SIG-M5 treated with dmso at 0.1 percent for 504 hours (cell line): ENCODE measurements around the gene BANF2.

Experiments used
- DNase-seq: peaks from one replicate; lab custom pipeline; 2025; ENCODE audit not compliant: unreplicated experiment; lab: John Stamatoyannopoulos, UW

BANF2 gene

GRCh38 chr20:17732907-17733521 lies 33.2 kb downstream of the BANF2 start:
- no peak for DNase-seq

DNA sequence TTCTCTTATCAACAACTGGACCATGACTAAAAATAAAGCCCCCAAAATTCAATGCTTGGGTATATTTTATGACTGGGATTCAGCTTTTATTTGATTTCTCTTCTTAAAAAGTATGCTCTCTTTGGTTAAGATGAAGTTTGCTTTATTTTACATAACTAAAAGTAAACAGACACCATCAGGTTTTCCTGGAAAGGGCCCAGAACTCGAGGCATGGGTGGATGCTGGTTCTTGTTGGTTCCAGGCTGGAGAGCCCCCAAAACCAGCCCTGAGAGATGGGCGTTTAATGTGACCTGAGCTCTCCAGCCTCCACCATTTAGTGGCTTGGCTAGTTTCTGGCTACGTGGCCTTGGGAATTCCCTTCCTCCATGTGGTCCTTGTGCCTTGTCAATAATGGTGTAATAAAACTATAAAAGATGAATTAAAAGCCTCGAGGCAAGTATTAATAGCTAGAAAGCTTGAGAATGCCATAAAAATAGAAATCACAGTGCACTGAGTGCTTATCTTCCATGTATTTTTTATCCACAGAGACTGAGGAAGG lies 34.1 kb downstream of the BANF2 start:
- no peak for DNase-seq

- no peak for DNase-seq
Measured at GRCh38 chr20:17734374-17734773, 34.6 kb downstream of the BANF2 start.

- DNase-seq: no peak
Measured at GRCh38 chr20:17735206-17735804, 35.5 kb downstream of the BANF2 start.

GRCh38 chr20:17735959-17736621 lies 36.3 kb downstream of the BANF2 start:
- no peak for DNase-seq

- DNase-seq: no peak
Measured at GRCh38 chr20:17738154-17738553, 38.4 kb downstream of the BANF2 start.

DNA sequence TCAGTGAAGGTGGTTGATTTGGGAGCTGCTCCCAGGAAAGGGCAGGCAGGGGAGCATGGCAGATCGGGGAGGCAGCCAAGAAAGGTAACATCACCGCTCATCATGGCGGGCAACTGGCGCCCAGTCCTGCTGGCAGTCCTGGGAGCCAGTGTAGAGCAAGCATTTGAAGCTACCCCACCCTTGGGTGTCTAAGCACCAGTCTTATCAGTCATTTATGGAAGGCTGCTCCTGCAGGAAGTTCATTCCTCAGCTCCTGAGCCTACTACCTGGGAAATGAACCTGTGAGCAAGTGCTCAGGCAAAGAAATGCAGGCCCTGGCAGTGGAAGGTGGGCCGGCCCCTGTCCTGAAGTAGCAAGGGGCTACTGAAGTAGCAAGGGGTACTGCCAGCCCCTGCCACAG lies 41.5 kb downstream of the BANF2 start:
- DNase-seq: no peak

DNA sequence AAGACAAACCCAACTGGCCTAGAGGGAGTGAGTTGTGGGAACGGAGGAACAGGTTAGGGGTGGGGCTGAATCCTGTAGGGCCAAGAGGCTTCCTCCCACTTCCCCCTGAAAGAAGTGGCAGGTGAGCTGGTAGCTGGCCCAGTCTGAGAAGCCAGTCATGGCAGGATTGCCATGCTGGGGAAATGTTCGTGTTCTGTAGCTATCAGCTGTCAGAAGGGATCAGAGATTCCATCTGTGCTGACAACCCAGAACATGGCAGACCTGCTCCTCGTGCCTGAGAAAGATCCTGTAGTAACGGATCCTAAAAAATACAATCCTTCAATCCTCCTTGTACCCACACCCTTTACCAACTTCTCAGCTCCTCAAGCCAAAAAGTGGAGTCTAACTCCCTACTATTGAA lies 43.0 kb downstream of the BANF2 start:
- DNase-seq: no peak

DNA sequence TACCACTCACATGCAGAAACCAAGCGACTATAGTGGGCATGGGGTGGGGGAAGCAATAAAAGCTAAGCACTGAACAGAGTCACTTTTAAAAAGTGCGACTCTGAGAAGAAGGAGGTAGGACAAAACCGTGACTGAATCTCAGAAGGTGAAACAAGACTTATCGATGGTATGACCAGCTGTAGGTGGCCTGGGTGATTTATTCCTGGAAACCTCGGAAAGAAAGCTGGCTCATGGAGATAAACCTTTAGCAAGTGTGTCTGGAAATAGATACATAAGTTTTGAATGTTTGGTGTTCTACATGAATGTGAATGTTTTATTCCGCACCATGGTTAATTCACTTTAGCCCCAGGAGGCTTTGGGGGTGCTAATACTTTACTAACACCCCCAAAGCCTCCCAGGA lies 43.9 kb downstream of the BANF2 start:
- DNase-seq: no peak

DNA sequence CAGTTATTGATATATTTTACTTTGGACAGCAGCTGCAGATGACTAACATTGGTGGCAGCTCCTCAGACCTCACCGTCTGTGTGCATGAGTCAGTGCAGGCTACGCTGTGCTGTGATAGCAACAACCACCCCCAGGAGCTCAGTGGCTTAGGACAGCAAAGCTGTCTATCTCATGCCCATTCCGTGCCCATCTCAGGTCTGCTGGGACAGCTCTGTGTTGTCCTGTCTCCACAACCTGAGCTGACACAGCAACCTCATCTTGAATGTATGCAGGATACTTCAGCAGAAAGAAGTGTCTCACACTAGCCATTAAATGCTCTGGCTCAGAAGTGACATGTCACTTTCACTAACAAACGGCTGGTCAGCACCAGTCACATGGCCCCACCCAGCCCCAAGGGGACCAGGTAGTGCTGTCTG lies 47.7 kb downstream of the BANF2 start:
- DNase-seq: no peak

GRCh38 chr20:17748279-17748678 lies 48.5 kb downstream of the BANF2 start:
- DNase-seq: no peak

DNA sequence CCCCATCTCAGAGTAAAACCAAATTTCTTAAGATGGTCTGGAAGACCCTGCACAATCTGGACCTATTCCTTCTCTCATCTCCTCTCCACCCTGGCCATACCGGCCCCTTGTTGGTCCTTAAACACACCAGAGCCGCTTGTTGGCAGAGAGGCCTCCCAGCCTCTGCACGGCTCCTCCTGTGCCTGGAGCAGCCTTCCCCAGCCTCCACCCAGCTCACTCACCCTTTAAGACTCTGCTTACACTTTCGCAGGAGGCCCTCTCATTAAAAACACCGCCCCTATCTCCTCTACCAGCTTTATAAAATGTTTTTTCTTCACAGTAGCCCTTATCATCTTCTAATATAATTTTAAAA lies 49.8 kb downstream of the BANF2 start:
- DNase-seq: no peak

DNA sequence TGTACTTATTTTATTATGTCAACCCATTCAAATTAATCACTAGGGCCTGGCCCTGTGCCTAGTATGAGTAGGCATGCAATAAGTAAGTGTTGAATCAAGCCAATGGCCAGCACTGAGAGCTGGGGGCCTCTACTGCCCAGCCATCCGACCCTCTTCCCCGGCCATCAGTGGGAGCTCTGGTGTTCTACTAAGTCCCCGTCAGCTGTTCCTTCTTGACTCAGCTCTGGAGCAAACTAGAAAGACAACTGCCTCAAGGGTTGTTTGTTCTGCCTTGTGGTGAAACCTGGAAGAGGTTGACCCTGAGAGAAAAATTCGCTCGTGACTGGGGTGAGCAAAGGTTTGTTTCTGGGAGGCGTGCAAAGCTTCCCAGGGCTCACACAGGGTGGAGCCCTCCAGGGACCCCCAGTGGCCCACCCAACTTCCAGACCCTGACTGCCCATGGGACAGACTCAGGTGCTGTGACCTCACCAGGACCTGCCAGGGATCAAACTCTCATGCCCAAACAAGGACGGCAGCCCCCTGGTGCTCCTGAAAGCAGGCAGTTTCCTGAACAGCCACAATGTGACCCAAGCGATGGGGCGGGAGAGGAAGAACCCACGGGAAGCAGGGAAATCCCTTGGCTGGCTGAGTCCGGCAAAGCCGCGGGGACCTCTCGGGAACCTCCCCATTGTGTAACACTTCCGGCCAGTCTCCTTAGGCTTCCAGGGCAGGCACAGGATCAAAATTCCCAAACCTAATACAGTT lies 50.4 kb downstream of the BANF2 start:
- DNase-seq: peak; percentile 39

- no peak for DNase-seq
Measured at GRCh38 chr20:17750722-17751045, 50.9 kb downstream of the BANF2 start.

- no peak for DNase-seq
Measured at GRCh38 chr20:17751640-17752039, 51.9 kb downstream of the BANF2 start.

GRCh38 chr20:17752459-17752858 lies 52.7 kb downstream of the BANF2 start:
- no peak for DNase-seq

DNA sequence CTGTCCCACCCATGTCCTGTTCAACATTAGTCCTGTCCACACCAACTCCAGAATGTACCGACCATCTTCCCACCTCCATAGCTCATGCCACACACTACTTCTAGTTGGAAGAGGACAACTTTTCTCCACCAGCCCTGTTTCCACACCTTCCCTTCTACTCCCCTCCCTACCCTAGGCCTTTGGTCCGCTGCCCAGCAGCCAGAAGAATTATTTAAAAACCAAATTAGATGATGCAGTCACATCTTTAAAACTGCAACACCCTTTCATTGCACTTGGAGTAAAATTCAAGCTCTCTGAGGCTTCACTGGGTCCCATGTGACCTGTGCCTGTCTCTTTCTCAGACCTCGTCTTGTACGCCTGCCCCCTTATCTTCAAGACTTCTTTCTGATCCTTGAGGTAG lies 53.8 kb downstream of the BANF2 start:
- DNase-seq: no peak

DNA sequence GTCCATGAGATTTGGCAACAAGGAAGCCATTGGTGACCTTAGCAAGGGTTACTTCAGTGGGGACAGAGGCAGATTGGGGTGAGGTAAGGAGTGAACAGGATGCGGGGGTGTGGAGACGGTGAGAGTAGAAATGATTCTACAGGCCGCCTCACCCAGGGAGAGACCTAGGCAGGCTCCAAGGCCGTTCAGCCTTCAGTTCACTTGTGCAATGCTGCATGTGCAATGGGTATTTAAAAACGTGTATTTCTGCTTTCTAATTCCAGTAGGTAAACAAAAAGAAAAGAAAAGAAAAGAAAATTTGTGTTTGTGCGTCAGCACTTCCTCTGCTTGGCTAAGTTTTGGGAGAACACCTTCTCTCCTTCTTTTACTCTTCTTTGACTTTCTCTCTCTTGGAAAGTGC lies 56.8 kb downstream of the BANF2 start:
- no peak for DNase-seq

DNA sequence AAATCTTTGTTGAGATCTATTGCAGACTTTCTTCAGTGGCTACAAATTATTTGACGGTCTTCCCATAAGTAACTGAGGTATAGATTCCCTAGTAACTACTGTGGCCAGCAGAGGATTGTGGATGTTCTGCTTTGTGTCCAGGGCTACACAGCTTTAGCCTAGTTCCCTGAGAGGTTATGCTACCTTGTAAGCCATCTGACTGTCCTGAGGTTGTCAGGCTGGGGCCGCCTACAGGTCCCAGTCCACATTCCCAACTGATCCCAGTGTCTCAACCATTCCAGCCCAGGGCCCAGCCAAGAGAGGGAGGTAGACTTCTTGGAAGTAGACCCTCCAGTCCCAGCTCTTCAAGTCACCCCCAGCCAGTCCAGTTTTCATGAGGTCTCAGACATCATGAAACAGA lies 57.7 kb downstream of the BANF2 start:
- no peak for DNase-seq

DNA sequence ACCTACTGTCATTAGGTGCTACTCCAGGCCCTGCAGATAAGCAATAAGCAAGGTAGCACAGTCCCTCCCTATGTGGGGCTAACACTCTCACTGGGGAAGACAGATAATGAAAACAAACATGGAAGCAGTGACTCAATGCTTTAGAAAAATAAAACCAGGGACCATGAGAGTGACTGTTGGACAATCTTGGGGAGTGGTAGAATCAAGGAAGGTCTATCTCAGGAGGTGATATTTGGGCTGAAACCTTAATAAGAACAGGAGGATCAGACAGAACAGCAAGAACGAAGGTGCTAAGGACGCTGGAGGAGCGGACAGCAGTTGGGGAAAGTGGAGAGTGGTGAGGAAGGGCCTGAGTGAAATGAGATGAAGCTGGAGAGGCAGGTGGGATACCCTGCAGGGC lies 58.2 kb downstream of the BANF2 start:
- no peak for DNase-seq

DNA sequence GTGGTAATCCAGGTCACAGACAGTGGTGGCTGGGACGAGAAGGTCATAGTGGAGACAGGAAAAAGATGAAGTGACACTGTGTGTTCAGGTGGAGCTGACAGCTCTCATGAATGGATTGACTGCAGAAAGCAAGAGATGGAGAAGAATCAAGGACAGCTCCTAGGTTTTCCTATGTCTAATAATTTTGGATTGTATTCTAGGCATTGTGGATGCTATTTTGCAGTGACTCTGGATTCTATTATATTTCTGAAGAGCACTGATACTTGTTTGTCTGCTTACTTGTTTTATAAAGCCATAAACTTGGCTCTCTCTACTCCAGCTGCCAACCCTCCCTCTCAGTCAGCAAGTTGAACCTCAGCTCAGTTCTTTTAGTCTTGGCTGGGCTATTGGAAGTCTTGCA lies 58.7 kb downstream of the BANF2 start:
- DNase-seq: no peak

DNA sequence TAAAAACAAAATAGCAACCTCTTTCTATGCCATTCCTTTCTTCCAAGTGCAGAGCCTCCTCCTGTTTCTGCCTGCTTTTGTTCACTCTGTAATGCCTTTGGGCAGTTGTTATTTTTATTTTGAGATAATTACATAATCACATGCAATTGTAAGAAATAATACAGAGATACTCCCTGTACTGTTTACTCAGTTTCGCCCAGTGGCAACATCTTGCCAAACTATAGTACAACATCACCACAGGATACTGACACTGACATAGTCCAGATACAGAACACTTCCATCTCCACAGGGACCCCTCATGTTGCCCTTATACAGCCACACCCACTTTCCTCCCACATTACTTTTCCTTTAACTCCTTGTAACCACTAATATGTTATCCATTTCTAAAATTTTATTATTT lies 59.7 kb downstream of the BANF2 start:
- no peak for DNase-seq
